ENCODE data around the gene PAEP. TPM values are rescaled to one million over a fixed set of nuclear protein-coding genes. Genes with fewer than 3 reads are reported as not detected.

The PAEP gene
- total RNA-seq, 1 donor from 2014 or later, result not detected

DNA sequence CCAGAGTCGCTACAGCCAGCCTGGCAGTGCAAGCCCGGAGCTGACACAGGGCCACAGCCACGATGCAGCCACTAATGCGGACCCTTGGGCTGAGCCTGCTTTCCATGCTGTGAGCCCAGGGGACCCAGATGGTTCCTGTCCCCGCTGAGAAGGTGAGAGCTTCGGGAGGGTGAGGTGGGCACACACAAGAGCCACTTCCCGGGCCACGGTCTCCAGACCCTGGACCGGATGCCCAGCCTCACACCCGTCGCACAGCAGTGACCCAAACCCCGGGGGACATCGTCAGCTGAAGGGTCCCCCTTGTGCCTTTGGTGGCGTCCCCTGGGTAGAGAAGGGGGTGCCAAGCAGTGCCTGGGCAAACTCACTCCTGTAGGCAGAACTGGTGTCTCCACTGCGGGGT is 13.4 kb downstream of the PAEP start:
- intact Hi-C loops (cut with micrococcal nuclease), result no loop called here

DNA sequence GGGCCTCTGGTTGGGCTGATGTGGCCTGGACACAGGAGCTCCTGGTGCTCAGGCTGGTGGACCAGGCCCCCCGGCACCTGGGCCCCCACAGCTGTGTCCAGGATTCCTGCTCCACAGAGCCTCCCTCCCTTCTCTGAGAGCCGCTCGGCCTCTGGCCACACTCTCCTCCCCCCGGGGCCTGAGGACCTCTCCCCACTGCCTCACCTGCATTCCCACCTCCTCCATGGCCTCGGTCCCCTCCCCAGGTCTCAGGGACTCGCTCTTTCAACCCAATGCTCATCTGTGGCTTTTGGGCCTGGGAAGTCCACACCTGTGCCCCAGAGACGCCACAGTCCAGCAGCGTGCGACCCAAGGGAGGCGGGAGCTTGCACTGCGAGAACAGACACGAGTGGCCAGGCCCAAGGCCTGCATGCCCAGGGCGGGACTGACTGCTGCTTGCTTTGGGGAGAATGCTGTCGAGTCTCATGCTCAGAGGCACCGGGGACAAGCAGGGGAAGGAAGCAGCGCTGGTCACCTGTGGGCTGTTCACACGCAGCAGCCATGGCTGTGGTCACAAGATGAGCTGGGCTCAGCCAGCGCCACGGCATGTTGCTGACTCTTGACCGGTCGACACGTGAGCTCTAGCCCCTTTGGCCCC is 14.6 kb downstream of the PAEP start:
- intact Hi-C loops (cut with micrococcal nuclease), result no loop called here

DNA sequence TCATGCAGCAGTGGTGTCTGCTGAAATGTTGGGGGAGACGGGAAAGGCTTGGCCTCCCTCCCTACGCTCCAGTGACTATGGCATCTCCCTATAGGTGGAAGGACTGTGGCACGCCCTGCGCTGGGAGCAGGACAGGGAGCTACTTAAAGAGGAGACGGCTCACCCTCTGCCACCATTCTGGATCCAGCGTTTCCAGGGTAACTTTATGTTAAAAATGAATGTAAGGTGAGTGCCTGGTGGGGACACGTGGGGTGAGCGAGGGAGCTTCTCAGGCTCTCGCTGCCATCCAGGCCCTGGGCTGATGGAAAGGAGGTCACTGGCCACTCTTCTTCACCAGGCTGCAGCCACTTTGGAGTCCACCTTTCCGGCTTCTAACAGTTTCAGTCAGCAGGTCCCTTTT is 15.7 kb downstream of the PAEP start:
- intact Hi-C loops (cut with micrococcal nuclease), result no loop called here

DNA sequence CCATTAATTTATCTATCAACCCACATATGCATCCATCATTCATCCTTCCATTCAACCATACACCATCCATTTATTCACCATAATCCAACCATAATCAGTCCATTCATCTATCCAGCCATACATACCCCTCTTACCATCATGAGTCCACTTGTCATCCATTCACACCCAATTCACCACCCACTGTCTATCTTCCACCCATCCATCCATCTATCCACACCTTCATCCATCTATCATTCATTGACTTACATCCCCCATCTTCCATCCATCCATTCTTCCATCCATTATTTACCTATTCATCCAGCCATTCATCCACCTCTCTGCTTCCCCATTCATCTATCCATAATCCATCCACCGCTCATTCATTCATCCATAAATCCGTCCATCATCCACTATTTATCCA is 17.8 kb downstream of the PAEP start:
- intact Hi-C loops (cut with micrococcal nuclease), result no loop called here

DNA sequence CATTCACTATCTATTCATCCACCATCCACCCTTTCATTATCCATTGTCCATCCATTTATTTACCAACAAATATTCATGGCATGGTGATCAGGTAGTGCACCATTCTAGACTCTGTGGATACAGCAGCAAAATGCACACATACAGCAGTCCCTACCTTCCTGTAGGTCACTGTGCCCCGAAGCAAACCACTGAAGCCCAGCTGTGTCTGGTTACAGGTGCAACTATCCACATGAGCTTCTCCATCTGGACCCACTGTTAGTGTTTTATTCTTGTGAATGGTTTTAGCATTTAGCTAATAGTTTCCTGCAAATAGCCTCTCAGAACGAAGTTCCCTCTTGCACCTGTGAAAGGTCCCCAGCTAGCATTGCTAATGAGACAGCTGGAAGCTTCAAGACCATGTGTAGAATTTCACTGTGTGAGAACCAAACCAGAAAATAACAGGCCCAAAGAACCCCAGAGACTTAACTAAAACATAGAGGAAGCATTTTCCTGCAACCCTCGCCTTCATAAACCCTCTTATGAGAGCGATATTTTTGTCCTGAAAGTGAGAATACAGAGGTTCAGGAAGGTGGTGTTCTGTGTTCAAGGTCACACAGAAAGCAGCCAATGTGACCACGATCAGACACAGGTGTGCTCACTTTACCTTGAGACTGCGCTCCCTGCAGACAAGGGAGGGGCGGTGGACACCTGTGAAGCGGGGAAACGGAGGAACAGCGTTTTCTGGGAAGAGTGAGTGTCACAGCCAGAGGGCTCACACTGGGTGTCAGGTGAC is 18.5 kb downstream of the PAEP start:
- intact Hi-C loops (cut with micrococcal nuclease), result no loop called here

DNA sequence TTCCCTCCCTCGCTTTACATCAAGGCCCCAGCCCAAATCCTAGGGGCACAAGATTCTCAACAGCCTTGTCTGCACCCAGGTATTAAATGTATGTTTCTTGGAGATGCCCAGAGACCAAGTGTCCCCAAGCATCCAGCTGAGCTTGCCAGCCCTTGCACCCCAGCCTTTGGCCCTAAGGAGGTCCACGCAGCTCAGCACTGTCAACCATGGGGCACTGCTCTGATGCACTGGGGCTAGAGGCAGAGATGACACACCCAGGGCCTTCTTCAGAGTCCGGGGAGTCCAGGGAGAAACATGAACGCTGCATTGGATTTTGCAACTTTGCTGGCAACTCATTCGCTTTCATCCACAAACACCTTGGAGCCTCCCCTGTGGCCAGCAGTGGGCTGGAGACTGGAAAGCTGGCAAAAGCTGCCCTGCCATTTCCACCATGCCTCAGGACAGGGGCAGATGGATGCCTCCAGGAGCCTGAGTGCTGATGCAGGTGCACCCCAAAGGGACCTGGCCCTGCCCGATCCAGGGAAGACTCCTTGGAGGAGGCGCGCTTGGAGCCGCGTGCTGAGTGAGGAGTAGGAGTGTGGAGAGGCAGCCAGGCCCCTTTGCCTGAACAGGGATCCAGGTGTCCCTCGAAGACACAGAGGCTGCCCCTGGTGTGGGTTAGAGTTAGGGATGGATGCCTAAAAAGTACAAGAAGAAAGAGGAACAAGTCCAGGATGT is 19.3 kb downstream of the PAEP start:
- intact Hi-C loops (cut with micrococcal nuclease), result no loop called here

DNA sequence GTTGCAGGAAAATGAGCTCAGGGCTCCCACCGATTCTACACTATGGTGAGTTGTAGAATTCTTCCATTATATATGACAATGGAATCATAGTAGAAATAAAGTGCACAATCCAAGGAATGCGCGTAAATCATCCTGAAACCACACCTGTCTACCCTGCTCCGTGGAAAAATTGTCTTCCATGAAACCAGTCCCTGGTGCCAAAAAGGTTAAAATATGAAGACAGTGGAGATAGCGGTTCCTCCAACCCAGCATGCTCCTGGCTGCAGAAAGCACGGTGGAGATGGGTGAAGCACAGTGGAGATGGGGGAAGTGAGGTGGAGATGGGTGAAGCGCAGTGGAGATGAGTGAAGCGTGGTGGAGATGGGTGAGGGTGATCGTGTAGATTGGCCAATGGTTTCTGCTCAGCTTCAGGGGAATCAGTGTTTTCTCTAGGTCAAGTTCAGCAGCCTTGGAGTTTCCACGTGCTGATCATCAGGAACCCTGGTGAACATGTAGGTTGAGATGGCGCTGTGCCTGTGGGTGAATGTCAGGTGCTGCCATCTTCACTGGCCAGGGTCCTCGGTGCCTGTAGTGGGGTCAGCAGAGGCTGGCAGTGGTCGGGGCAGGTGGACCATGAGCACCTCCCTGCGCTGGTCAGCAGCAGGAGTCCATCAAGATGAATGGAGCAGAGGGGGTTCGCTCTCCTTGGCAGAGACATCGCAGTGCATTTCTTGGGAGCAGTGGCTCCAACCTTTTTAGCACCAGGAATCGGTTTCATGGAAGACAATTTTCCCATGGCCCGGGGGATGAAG is 20.3 kb downstream of the PAEP start:
- intact Hi-C loops (cut with micrococcal nuclease), result no loop called here

DNA sequence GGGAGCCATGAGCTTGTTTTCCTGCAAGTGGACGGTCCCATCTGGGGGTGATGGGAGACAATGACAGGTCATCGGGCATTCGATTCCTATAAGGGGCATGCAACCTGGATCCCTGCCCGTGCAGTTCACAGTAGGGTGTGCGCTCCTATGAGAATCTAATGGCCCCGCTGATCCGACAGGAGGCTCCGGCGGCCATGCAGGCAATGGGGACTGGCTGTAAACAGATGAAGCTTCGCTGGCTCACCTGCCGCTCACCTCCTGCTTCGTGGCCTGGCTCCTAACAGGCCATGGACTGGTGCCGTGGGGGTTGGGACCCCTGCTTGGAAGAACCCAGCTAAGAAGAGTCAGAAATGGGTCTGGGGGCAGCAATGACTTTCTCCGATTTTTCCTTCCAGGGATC is 21.0 kb downstream of the PAEP start:
- intact Hi-C loops (cut with micrococcal nuclease), result no loop called here

DNA sequence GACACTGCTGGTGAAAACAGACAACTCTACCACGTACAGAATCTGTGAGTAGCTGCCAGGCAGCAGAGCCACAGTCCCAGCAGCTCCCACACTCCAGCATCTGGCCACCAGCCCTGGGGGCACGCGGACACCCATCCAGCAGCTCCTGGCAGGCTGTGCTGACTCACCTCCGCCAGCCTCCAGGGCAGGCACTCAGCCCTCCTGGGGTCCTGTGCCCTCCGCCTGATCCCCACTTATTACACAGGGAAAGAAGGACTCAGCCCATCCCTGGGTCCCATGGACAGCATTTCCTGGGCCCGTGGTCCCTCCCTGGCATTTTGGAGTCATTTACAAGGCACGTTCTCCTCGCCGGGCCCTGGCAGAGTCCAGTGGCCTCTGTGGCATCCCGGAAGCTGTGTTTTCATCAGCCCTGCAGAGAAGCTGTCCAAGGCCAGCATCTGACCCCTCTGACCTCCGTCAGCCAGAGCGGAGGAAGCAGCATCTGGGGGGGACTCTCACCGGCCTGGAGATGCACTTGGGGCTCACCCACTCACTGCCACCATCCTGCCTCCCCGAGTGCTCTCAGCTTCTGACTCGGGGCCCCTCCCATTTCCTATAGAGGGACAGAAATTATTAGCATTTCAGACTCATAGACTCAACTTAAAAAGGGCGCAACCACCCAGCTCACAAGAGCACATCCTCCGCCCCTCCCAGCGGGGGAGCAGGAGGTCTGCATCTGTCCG is 21.6 kb downstream of the PAEP start:
- intact Hi-C loops (cut with micrococcal nuclease), result no loop called here

DNA sequence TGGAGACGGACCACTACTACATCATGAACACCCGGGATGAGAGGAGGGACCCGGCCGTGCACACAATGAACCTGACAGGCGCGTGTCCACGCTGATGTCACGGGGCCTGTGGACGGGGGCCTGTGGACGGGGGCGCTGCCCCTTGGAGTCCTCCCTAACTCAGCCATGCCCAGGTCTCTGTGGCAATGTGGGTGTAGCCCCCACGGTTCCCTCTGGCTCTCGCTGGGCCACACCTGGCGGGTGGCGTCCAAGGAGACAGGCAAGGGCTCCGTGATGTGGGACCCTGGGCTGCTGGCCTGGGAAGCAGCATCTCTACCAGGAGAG is 22.1 kb downstream of the PAEP start:
- intact Hi-C loops (cut with micrococcal nuclease), result no loop called here

DNA sequence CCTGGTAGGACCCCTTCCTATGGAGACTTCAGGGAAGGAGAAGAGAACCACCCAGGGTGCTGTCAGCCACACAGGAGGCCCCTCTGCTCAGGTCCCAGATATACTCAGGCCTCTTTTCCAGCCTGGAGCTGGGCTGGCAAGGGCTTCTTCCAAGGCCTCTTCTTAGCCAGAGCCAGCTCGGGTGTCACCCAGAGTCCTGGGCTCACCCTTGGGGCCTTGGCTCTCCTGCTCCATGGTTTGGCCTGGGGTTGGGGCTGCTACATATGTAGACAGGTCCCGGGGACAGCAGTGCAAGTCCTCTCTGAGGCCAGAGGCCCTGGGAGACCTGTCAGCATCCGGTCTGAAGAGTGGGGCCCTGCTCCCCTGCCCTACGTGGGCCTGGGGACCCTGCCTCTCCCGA is 22.8 kb downstream of the PAEP start:
- intact Hi-C loops (cut with micrococcal nuclease), result no loop called here

DNA sequence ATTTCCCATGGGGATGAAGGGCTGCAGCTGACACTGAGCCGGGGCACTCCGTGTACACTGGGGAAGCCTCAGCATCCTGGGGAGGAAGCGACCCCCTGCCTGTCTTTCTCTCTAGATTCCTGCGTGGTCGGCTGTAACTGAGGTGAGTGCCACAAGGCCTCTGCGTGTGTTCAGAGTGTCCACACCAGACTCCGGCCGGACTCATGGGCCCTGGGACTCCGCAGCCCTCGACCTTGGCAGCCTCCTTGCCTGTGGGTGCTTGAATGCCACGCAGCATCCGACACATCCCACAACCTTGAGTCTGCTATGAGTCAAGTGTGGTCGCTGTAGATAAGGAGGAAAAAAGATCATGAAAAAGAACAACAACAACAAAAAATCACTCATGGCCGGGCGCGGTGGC is 23.4 kb downstream of the PAEP start:
- intact Hi-C loops (cut with micrococcal nuclease), result no loop called here

DNA sequence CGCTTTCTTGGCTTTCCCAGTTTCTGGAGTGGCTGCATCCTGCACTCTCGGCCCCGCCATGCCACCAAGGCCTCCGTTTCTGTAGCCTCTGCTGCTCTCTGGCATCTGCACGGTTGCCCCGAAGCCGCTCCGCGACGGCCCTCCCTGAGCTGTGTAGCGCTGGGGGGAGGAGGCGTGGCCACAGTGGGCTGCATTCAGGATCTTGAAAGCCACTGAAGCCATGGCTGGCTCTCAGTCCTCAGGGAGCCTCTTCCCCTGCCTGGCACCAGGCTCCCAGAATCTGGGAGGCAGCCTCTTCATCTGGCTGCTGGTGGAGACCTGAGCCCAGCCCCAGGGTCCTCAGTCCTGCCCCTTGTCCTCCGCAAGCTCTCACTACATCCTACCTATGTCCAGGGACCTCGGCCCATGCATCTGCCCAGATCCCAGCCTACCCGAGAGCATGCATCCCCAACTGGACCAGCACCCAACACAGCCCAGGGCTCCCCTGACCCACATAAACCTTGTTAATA is 25.1 kb downstream of the PAEP start:
- intact Hi-C loops (cut with micrococcal nuclease), result no loop called here

DNA sequence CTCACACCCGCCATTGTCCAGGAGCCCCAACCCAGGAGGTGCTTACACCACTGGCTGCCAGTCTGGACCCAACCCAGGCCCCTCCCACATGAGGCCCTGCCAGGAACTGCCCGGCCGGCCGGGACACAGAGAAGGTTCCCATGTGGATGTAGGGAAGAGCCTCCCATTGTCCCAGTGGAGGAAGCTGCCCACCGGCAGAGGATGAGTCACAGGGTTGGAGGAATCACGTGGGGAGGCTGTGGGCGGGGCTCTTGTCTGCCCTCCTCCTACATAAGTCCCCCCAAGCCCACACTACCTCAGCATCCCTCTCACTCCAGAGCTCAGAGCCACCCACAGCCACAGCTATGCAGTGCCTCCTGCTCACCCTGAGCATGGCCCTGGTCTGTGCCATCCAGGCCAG is 26.1 kb downstream of the PAEP start:
- intact Hi-C loops (cut with micrococcal nuclease), result no loop called here

DNA sequence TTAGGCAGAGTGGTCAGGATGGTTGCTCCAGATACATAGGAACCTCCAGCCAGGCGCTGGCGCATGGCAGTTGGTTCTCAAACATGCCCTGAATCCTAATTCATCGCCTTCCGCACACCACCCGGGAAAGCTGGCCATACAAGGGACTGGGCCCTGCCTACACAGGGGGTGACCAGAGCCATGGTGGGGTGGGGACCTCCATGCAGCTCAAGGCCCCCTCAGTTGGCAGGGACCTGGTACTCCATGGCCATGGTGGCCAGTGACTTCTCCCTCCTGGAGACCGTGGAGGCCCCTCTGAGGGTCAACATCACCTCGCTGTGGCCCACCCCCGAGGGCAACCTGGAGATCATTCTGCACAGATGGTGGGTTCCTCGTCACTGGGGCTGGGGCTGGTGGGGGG is 26.8 kb downstream of the PAEP start:
- intact Hi-C loops (cut with micrococcal nuclease), result no loop called here

DNA sequence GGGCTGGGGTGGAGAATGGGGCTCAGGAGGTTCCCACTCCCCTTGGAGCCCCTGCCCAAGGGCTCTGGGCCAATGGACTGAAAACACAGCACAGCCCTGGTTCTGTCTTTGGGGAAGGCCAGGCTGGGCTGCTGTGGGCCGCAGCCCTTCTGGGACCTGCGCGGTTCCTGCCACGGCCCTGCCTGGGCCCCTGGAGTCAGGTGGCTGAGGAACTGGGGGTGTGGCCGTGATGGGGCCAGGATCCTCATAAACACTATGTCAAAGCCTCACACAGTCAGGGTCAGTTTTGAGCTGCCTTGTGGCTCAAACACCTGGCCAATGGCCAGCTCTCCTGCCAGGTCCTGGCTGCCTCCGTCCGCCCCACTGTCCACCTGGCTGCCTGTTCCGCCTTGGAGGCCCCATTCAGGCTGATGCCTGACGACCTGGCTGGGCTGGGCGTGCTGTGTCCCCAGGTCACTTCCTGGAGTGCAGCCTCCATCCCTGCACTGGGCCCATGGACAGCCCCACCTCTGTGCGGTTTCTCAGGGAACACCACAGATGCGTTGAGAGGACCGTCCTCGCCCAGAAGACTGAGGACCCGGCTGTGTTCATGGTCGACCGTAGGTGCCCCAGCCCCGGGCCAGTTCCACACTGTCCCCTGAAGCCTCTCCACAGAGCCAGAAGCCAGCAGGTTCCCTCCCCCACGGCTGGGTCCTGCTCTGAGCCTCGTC is 27.5 kb downstream of the PAEP start:
- intact Hi-C loops (cut with micrococcal nuclease), result no loop called here

DNA sequence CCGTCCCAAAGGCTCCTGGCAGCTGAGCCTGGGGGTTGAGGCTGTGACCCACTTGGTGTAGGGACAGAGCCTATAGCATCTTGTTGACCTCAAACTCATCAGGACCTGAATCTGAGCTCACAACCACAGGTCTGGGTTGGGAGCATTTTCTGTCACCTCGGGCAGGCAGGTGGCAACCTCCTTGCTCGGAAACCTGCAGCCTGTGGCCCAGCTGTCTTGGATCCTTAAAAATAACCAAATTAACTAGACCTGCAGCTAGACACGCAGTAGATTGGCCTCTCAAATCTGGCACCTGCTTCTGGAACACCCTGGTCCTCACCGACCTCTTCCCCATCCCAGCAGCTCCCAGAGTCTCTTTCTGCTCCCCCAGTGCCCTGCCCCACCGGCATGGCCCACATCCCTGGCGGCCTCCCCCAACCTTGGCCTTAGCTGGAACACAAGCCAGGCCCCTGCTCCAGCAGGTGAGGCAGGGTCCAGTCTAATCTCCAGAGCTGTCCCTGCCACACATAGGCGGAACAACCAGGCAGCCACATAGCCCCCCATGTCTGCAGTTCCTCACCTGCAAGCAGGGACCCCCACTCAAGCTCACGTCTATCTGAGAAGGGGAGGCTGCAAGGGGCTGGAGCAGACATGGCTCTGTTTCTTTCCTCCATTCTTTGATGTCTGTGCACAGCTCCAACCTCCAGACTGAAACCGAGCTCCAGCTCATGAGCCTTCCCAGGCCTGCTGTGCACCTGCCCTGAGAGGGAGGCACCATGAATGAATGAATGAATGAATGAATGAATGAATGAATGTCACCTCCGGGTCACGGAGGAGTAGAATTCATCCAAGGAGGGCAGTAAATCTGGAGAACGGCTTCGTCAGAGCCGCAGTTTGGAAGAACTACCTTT is 28.3 kb downstream of the PAEP start:
- intact Hi-C loops (cut with micrococcal nuclease), result no loop called here

DNA sequence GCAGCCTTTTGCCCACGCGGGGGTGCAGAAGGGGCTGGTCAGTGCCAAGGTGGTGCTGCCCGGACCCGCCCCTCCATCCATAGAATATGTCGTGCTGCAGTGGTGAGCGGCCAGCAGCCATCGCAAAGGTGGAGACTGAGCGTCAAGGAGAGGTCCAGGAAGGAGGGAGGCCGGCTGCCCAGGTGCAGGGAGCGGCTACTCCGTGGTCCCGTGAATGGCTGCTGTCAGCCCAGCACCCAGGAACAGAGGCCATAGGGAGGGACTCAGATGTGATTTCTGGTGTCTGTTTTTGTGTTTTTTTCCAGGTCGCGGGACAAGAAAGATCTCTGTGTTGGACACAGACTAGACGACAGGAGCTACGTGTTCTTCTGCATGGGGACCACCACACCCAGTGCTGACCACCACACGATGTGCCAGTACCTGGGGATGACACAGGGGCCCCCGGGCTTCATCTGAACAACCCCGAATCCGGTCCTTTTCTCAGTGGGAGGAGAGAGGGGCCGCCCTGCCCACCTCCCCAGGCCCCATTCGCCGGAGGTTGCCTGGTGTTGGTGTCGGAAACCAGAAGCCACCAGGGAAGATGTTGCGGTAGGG is 29.0 kb downstream of the PAEP start:
- intact Hi-C loops (cut with micrococcal nuclease), result no loop called here

Measured in T-helper 1 cell treated with Interleukin-12 subunit alpha and Interleukin-12 subunit beta and Interleukin-4 antibody, amounts not matched to agents 30 ng/mL and 1 ng/mL, for 36 hours (primary cell).